HEK293 (cell line): ENCODE results near the gene CEACAM19.
A peak's percentile ranks its signal among the peaks of the same experiment; 100 is the strongest.

Source experiments
- CTCF ChIA-PET: fragments of 350-600 bp; formaldehyde crosslinking; extraction: SDS; loops from one replicate; lab custom pipeline; 2021; ENCODE audit warnings: antibody characterized with exemption; lab: Yijun Ruan, JAX
- POLR2A ChIA-PET: fragments of 300-600 bp; formaldehyde crosslinking; extraction: SDS; loops from one replicate; lab custom pipeline; 2020; ENCODE audit warnings: antibody characterized with exemption, inconsistent platforms; lab: Yijun Ruan, JAX
- H3K27ac ChIP-seq: fragments of 200-500 bp; sonication (Bioruptor generic); 2 replicates; pipeline ENCODE4 v1.5.1; 2014; ENCODE audit warnings: low read depth, low read length, control low read depth, inconsistent platforms; ENCODE audit errors: extremely low read depth
- H3K36me3 ChIP-seq, 2 experiments: fragments of 200-500 bp in 1 of 2; sonication (Bioruptor generic) in 1 of 2; 1 replicate in 1 of 2; 2 replicates in 1 of 2; pipeline ENCODE4 v1.5.1; 2014 to 2017; ENCODE audit warnings: inconsistent platforms in 2 of 2, low read length in 2 of 2; ENCODE audit not compliant: control insufficient read depth in 2 of 2, insufficient read depth in 1 of 2
- H3K4me1 ChIP-seq: fragments of 200-500 bp; sonication (Bioruptor generic); 2 replicates; pipeline ENCODE4 v1.5.1; 2014; ENCODE audit warnings: mild to moderate bottlenecking, low read length, inconsistent platforms; ENCODE audit not compliant: control insufficient read depth, insufficient read depth
- H3K4me3 ChIP-seq: 2 replicates; pipeline ENCODE4 v1.5.1; 2011; ENCODE audit warnings: low read depth, mild to moderate bottlenecking, control low read depth, low read length, moderate library complexity
- H3K9me3 ChIP-seq: fragments of 200-500 bp; sonication (Bioruptor generic); 2 replicates; pipeline ENCODE4 v1.5.1; 2014; ENCODE audit warnings: low read depth, low read length, inconsistent platforms; ENCODE audit not compliant: control insufficient read depth, insufficient read depth
- EGR2 ChIP-seq: fragments of 450-650 bp; formaldehyde crosslinking; IDR thresholded peaks from 2 replicates; pipeline ENCODE4 v1.5.1; 2016; ENCODE audit warnings: low read depth, missing biosample characterization, missing genetic modification characterization
- MEIS1 ChIP-seq: sonication (generic); formaldehyde crosslinking; IDR thresholded peaks from 2 replicates; pipeline ENCODE4 v1.8.1; 2022; ENCODE audit warnings: missing genetic modification reagents, mild to moderate bottlenecking, borderline replicate concordance
- PRDM1 ChIP-seq: fragments of 450-650 bp; formaldehyde crosslinking; IDR thresholded peaks from 2 replicates; pipeline ENCODE4; 2016; ENCODE audit warnings: missing biosample characterization, missing genetic modification characterization
- PRDM2 ChIP-seq: fragments of 450-650 bp; formaldehyde crosslinking; IDR thresholded peaks from 2 replicates; pipeline ENCODE4 v1.5.1; 2016; ENCODE audit warnings: missing biosample characterization, missing genetic modification characterization, borderline replicate concordance
- RBAK ChIP-seq: fragments of 450-650 bp; formaldehyde crosslinking; IDR thresholded peaks from 2 replicates; pipeline ENCODE4 v1.5.1; 2016; ENCODE audit warnings: missing biosample characterization, missing genetic modification characterization
- WT1 ChIP-seq: fragments of 450-650 bp; formaldehyde crosslinking; IDR thresholded peaks from 2 replicates; pipeline ENCODE4 v1.5.1; 2016; ENCODE audit warnings: missing biosample characterization, missing genetic modification characterization
- ZBTB11 ChIP-seq: fragments of 450-650 bp; formaldehyde crosslinking; conservative IDR thresholded peaks from 2 replicates; pipeline ENCODE4 v1.5.1; 2016; ENCODE audit warnings: low read depth, missing biosample characterization, missing genetic modification characterization
- ZBTB49 ChIP-seq: fragments of 450-650 bp; formaldehyde crosslinking; IDR thresholded peaks from 2 replicates; pipeline ENCODE4 v1.5.1; 2016; ENCODE audit warnings: missing biosample characterization, missing genetic modification characterization, low read depth
- ZFHX2 ChIP-seq: fragments of 450-650 bp; formaldehyde crosslinking; conservative IDR thresholded peaks from 2 replicates; pipeline ENCODE4 v1.5.1; 2016; ENCODE audit warnings: missing biosample characterization, missing genetic modification characterization
- ZNF133 ChIP-seq: fragments of 450-650 bp; formaldehyde crosslinking; IDR thresholded peaks from 2 replicates; pipeline ENCODE4 v1.5.1; 2016; ENCODE audit warnings: missing biosample characterization, missing genetic modification characterization
- ZNF211 ChIP-seq: fragments of 450-650 bp; formaldehyde crosslinking; IDR thresholded peaks from 2 replicates; pipeline ENCODE4 v1.5.1; 2016; ENCODE audit warnings: low read depth, missing biosample characterization, missing genetic modification characterization
- ZNF214 ChIP-seq: fragments of 450-650 bp; formaldehyde crosslinking; IDR thresholded peaks from 2 replicates; pipeline ENCODE4 v1.5.1; 2017; ENCODE audit warnings: missing biosample characterization, mild to moderate bottlenecking, missing genetic modification characterization, borderline replicate concordance
- ZNF335 ChIP-seq: fragments of 450-650 bp; formaldehyde crosslinking; conservative IDR thresholded peaks from 2 replicates; pipeline ENCODE4 v1.5.1; 2016; ENCODE audit warnings: missing biosample characterization, missing genetic modification characterization
- ZNF37A ChIP-seq: fragments of 450-650 bp; IDR thresholded peaks from 2 replicates; pipeline ENCODE4 v1.5.1; 2018; ENCODE audit warnings: missing biosample characterization, missing genetic modification characterization
- ZNF398 ChIP-seq: fragments of 450-650 bp; formaldehyde crosslinking; IDR thresholded peaks from 2 replicates; pipeline ENCODE4 v1.5.1; 2017; ENCODE audit warnings: missing biosample characterization, missing genetic modification characterization
- ZNF645 ChIP-seq: fragments of 450-650 bp; formaldehyde crosslinking; IDR thresholded peaks from 2 replicates; pipeline ENCODE4; 2016; ENCODE audit warnings: missing biosample characterization, missing genetic modification characterization
- TF ChIP-seq, protein P1 (sequence below): fragments of 450-650 bp; IDR thresholded peaks from 2 replicates; pipeline ENCODE4 v1.5.1; 2018; ENCODE audit warnings: missing biosample characterization, missing genetic modification characterization

The CEACAM19 gene

GRCh38 chr19:44718441-44719261 lies 47.4 kb downstream of the CEACAM19 start:
- ChIA-PET CTCF (interaction anchor here (0.7 to 2.8 kb wide), 7 partner anchors 27 to 152 kb away, joined by 3 to 18 read pairs (median 5); no protein-coding TSS in a partner anchor), POLR2A (interaction anchor here (0.5 to 0.7 kb wide), 3 partner anchors 55 to 152 kb away, joined by 3 to 7 read pairs (median 5); no protein-coding TSS in a partner anchor)
- Histone ChIP-seq H3K27ac (no peak overlapping the region), H3K4me3 (no peak overlapping the region), H3K4me1 (peaks cover 9% of the 10 kb centered on the region), H3K36me3 (no peaks in the 10 kb centered on the region), H3K9me3 (no peaks in the 10 kb centered on the region)
- TF ChIP-seq ZNF335 (tag by site-specific recombination) (no peak), MEIS1 (no peak), ZFHX2 (tag by site-specific recombination) (peak; percentile 97), RBAK (tag by site-specific recombination) (no peak), EGR2 (peak; percentile 98), ZNF37A (no peak), ZNF398 (tag by site-specific recombination) (peak; percentile 83), PRDM2 (tag by site-specific recombination) (no peak), ZNF133 (no peak), WT1 (tag by site-specific recombination) (peak; percentile 79), ZNF211 (tag by site-specific recombination) (no peak), ZBTB11 (tag by site-specific recombination) (no peak), PRDM1 (tag by site-specific recombination) (peak; percentile 32; the same call in 1 of the 2 replicates), ZBTB49 (no peak), ZNF645 (tag by site-specific recombination) (no peak), ZNF214 (no peak)
- TF ChIP-seq, protein P1, sequence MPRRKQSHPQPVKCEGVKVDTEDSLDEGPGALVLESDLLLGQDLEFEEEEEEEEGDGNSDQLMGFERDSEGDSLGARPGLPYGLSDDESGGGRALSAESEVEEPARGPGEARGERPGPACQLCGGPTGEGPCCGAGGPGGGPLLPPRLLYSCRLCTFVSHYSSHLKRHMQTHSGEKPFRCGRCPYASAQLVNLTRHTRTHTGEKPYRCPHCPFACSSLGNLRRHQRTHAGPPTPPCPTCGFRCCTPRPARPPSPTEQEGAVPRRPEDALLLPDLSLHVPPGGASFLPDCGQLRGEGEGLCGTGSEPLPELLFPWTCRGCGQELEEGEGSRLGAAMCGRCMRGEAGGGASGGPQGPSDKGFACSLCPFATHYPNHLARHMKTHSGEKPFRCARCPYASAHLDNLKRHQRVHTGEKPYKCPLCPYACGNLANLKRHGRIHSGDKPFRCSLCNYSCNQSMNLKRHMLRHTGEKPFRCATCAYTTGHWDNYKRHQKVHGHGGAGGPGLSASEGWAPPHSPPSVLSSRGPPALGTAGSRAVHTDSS (tag by site-specific recombination) = peak; percentile 57; the same call in 1 of the 2 replicates
